Left lung (tissue), 10 donors: Measurements from ENCODE around the gene RBFOX1. TPM values are rescaled to one million over a fixed set of nuclear protein-coding genes. Genes with fewer than 3 reads are reported as not detected.

Source experiments
- ATAC-seq: fragments of 200-7000 bp; cut with Tn5 transposase; one replicate; pipeline ENCODE4 v1.9.1; 2020; ENCODE audit warnings: moderate library complexity
- DNase-seq, 4 donors: peaks; one replicate each; pipeline ENCODE4 v3.0.0-alpha.2; 2013 to 2020
- H3K27ac ChIP-seq, 2 donors: fragments of 200-600 bp; sonication (generic) in 1 of 2; one replicate each; pipeline versions ENCODE4 v1.5.0 to v1.8.0; 2020 to 2021
- H3K27me3 ChIP-seq, 2 donors: fragments of 200-600 bp; sonication (generic) in 1 of 2; one replicate each; pipeline versions ENCODE4 v1.5.0 to v1.8.0; 2020 to 2021
- H3K36me3 ChIP-seq, 2 donors: fragments of 200-600 bp; sonication (generic) in 1 of 2; one replicate each; pipeline versions ENCODE4 v1.5.0 to v1.8.0; 2020 to 2021
- H3K4me1 ChIP-seq, 2 donors: fragments of 200-600 bp; one replicate each; pipeline ENCODE4 v1.8.0; 2021
- H3K4me3 ChIP-seq, 2 donors: fragments of 200-600 bp; sonication (generic) in 1 of 2; one replicate each; pipeline versions ENCODE4 v1.5.0 to v1.8.0; 2020 to 2021; ENCODE audit warnings: mild to moderate bottlenecking in 1 of 2
- H3K9me3 ChIP-seq, 2 donors: fragments of 200-600 bp; sonication (generic) in 1 of 2; one replicate each; pipeline versions ENCODE4 v1.5.0 to v1.8.0; 2020 to 2021
- intact Hi-C, 2 donors: fragments of 100-400 bp; cut with DNase I; formaldehyde crosslinking; loops; one replicate each; pipeline versions ENCODE4 v1.11.2 to v1.14.2; 2022
- polyA plus RNA-seq, 6 donors: library from polyadenylated mRNA; unstranded; fragments of 120-200 nt; gene quantifications; one replicate each; pipeline ENCODE4 v1.2.1, GENCODE V29; 2013; ENCODE audit not compliant: insufficient read length in 6 of 6
- total RNA-seq, 2 donors: library from RNA; stranded (reverse); fragmentation: NEBNext Ultra II Directional; extraction: Animal tissue kit (Norgen Biotek cat#: 25700); gene quantifications; one replicate each; pipeline ENCODE4 v1.2.1, GENCODE V29; 2021
- TF ChIP-seq, protein P1 (sequence below), 2 donors: fragments of 200-600 bp; sonication (generic) in 1 of 2; IDR thresholded peaks; one replicate each; pipeline versions ENCODE4 v1.5.0 to v1.8.0; 2021; ENCODE audit warnings: antibody characterized with exemption in 2 of 2
- donor health status: DM: no; HTN: yes; CAD: no.
- donor health status: DM: no; HTN: no; CAD: no.

Gene RBFOX1
- total and polyA plus RNA-seq, 8 donors: 0.41 to 1.7 (median 0.91) TPM; not detected in 2

DNA sequence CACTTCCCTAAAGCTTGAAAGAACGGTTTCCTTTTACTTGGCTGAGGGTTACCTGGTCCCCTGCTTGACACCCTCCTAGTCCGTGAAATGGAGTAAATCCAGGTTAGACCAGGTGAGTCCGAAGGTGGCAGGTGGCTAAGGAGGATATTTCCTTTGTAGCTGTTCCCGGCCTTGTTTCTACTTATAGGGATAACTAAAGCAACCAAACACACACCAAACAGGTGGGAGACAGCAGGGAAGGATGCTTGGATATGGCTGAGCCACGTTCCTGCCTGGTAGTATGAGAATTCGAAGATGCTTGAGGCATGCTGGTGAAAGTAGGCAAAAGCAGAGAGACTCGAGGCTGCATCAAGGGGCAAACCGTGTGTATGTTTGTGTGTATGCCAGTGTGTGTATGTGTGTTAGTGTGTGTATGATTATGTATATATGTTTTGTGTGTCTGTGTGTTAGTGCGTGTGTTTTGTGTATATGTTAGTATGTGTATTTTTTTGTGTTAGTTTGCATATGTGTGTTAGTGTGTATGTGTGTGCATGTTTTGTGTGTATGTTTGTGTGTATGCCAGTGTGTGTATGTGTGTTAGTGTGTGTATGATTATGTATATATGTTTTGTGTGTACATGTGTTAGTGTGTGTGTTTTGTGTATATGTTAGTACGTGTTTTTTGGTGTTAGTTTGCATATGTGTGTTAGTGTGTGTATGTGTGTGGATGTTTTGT, 28.9 kb downstream of the RBFOX1 start:
- DNase-seq (no peak), ATAC-seq (no peak)
- H3K27me3 ChIP-seq: peaks cover 0 to 8% of the 10 kb centered on the region in 2 donors
- no peak overlapping the region for H3K4me3 ChIP-seq
- H3K4me1 ChIP-seq: no peaks in the 10 kb centered on the region
- H3K9me3 ChIP-seq: peaks cover 0 to 2% of the 10 kb centered on the region in 2 donors
- intact Hi-C loops: no loop called here
- no peaks in the 10 kb centered on the region for H3K36me3 ChIP-seq
- TF ChIP-seq, protein P1, sequence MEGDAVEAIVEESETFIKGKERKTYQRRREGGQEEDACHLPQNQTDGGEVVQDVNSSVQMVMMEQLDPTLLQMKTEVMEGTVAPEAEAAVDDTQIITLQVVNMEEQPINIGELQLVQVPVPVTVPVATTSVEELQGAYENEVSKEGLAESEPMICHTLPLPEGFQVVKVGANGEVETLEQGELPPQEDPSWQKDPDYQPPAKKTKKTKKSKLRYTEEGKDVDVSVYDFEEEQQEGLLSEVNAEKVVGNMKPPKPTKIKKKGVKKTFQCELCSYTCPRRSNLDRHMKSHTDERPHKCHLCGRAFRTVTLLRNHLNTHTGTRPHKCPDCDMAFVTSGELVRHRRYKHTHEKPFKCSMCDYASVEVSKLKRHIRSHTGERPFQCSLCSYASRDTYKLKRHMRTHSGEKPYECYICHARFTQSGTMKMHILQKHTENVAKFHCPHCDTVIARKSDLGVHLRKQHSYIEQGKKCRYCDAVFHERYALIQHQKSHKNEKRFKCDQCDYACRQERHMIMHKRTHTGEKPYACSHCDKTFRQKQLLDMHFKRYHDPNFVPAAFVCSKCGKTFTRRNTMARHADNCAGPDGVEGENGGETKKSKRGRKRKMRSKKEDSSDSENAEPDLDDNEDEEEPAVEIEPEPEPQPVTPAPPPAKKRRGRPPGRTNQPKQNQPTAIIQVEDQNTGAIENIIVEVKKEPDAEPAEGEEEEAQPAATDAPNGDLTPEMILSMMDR (IDR thresholded peaks at IDR 0.05): no peak
- no peak overlapping the region for H3K27ac ChIP-seq

DNA sequence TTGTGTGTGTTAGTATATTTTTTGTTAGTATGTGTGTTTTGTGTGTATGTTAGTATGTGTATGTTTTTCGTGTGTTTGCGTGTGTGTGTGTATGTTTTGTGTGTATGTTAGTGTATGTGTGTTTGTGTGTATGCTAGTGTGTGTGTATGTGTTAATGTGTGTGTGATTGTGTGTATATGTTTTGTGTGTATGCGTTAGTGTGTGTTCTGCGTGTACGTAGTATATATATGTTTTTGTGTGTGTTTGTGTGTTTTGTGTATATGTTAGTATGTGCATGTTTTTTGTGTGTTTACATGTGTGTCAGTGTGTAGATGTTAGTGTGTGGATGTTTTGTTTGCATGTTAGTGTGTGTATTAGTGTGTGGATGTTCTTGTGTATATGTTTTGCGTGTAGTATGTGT, 29.6 kb downstream of the RBFOX1 start:
- Histone ChIP-seq H3K36me3 (no peaks in the 10 kb centered on the region), H3K9me3 (peaks cover 0 to 2% of the 10 kb centered on the region in 2 donors), H3K4me3 (no peak overlapping the region), H3K27ac (no peak overlapping the region), H3K27me3 (peaks cover 0 to 8% of the 10 kb centered on the region in 2 donors), H3K4me1 (no peaks in the 10 kb centered on the region)
- DNase-seq (no peak), ATAC-seq (no peak)
- intact Hi-C loops: no loop called here
- TF ChIP-seq, protein P1 (IDR thresholded peaks at IDR 0.05): no peak

DNA sequence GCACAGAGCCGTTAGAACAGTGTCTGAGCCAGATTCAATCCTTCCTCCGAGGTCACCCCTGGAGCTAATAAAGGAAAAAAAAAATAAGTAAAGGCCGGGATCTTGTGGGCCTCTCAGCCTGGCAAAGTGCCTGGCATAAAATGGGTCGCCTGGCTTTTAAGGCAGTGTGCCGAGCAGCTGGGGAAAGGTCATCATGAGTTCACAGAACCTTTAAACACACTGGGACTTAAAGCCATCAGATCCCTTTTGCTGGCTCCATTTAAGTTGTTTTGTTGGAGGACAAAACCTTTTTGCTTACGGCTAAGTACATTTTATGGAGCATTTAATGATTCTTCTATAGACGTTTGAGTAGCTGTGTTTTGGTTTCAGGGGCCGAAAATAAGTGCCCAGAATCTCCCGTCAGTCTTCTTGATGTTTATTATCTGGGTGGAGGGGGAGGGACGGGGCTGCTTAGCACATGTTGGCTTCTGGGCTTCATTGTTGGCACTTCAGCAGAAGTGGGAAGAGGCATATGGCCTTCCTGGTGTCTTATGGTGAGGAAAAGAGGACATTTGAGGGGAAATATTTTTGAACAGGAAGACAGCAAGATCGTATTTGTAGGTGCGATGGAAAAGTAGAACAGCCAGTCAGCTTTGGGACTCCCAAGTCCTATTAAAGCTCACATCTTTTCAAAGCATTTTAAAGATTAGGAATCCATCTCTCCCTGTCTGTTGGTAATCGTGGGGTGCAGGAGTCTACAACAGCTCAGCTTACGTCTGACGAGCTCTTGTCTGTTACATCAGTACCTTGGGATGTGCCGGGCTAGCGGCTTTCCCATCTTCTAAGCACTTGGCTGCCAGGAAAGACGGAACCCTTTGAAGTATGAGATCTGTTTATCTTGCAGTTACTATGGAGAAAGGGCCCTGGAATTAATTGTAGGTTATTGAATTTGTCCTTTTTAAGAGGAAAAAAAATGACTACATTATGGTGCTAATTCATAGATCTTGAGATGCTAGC, 31.1 kb downstream of the RBFOX1 start:
- peaks cover 0 to 2% of the 10 kb centered on the region in 2 donors for H3K9me3 ChIP-seq
- H3K4me3 ChIP-seq: no peak overlapping the region

DNA sequence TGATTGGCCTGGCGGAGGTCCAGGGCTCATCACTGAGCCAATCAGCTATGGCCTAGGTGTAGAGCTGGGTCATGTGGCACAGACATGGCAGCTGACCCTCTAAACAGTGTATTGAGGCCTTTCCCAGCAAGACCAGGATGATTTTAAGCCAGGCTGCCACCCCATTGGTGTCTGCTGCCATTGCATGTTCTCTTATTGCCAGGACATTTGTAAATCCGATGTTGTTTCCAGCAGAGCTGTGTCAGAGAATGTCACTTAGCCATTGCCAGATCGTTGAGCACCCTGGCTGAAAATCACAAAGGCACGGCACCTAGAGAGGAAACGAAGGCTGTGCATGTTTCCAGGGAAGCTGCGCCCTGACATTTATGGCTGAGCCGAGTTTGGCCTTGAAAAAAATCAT, 33.4 kb downstream of the RBFOX1 start:
- Histone ChIP-seq H3K27me3 (peaks cover 0 to 8% of the 10 kb centered on the region in 2 donors), H3K36me3 (no peaks in the 10 kb centered on the region), H3K9me3 (peaks cover 0 to 2% of the 10 kb centered on the region in 2 donors), H3K4me3 (no peak overlapping the region), H3K27ac (no peak overlapping the region), H3K4me1 (no peaks in the 10 kb centered on the region)
- no peak for ATAC-seq
- no peak for DNase-seq
- intact Hi-C loops: no loop called here
- TF ChIP-seq, protein P1 (IDR thresholded peaks at IDR 0.05): no peak

More for the DNA sequence above, 31.1 kb downstream of the RBFOX1 start:
- Histone ChIP-seq H3K27ac (no peak overlapping the region), H3K27me3 (peaks cover 0 to 8% of the 10 kb centered on the region in 2 donors), H3K4me1 (no peaks in the 10 kb centered on the region), H3K36me3 (no peaks in the 10 kb centered on the region)
- TF ChIP-seq, protein P1 (IDR thresholded peaks at IDR 0.05): no peak
- no peak for DNase-seq
- ATAC-seq: no peak
- intact Hi-C loops: no loop called here
